HFF-Myc (cell line): Measurements from ENCODE around the gene ELK3.

Source experiments
- DNase-seq: peaks from one replicate; pipeline ENCODE4 v3.0.0-alpha.2; 2011; ENCODE audit warnings: low read depth; ENCODE audit errors: extremely low read depth
- H3K4me3 ChIP-seq: replicated peaks from 2 replicates; pipeline ENCODE4 v1.5.1; 2011; ENCODE audit warnings: low read depth, mild to moderate bottlenecking, control low read depth, low read length
- CTCF ChIP-seq: IDR thresholded peaks from 2 replicates; pipeline ENCODE4 v1.5.1; 2012; ENCODE audit warnings: mild to moderate bottlenecking, low read depth, low read length, control low read depth; ENCODE audit errors: missing control alignments

ELK3 gene

GRCh38 chr12:96219700-96220206, 25.6 kb downstream of the ELK3 start:
- TF ChIP-seq CTCF = no peak
- H3K4me3 ChIP-seq = no peak overlapping the region
- no peak for DNase-seq

GRCh38 chr12:96220902-96221301, 26.7 kb downstream of the ELK3 start:
- no peak for DNase-seq
- no peak overlapping the region for H3K4me3 ChIP-seq
- no peak for TF ChIP-seq CTCF

GRCh38 chr12:96221391-96221790, 27.2 kb downstream of the ELK3 start:
- TF ChIP-seq CTCF = no peak
- H3K4me3 ChIP-seq = no peak overlapping the region
- no peak for DNase-seq

- H3K4me3 ChIP-seq = no peak overlapping the region
- no peak for DNase-seq
- TF ChIP-seq CTCF = no peak
Measured at GRCh38 chr12:96223411-96224218, 29.4 kb downstream of the ELK3 start.

GRCh38 chr12:96224219-96224615, 30.0 kb downstream of the ELK3 start:
- TF ChIP-seq CTCF = no peak

GRCh38 chr12:96225044-96225855, 31.1 kb downstream of the ELK3 start:
- no peak for DNase-seq
- no peak for TF ChIP-seq CTCF
- H3K4me3 ChIP-seq = no peak overlapping the region

More at GRCh38 chr12:96224219-96224615, 30.0 kb downstream of the ELK3 start:
- no peak for DNase-seq
- H3K4me3 ChIP-seq = no peak overlapping the region
